ENCODE results near the gene CNTFR.

Gene CNTFR

DNA sequence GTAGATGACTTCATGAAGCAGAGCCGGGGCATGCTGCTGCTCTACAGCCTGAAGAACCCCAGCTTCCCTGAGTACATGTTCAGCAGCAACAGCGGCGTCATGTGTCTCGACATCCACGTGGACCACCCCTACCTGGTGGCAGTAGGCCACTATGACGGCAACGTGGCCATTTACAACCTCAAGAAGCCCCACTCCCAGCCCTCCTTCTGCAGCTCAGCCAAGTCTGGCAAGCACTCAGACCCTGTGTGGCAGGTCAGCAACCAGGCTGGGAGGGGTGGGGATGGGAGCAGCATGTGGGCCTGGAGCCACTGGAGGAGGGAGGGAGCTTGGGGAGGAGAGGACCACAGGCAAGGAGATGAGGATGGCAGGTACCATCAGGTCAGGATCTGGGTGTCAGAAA, 82.9 kb downstream of the CNTFR start:
- TF ChIP-seq, protein P1, sequence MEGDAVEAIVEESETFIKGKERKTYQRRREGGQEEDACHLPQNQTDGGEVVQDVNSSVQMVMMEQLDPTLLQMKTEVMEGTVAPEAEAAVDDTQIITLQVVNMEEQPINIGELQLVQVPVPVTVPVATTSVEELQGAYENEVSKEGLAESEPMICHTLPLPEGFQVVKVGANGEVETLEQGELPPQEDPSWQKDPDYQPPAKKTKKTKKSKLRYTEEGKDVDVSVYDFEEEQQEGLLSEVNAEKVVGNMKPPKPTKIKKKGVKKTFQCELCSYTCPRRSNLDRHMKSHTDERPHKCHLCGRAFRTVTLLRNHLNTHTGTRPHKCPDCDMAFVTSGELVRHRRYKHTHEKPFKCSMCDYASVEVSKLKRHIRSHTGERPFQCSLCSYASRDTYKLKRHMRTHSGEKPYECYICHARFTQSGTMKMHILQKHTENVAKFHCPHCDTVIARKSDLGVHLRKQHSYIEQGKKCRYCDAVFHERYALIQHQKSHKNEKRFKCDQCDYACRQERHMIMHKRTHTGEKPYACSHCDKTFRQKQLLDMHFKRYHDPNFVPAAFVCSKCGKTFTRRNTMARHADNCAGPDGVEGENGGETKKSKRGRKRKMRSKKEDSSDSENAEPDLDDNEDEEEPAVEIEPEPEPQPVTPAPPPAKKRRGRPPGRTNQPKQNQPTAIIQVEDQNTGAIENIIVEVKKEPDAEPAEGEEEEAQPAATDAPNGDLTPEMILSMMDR (IDR thresholded peaks at IDR 0.05; ENCODE audit: extremely low read depth, missing control alignments), result no peak
- no peak for DNase-seq (ENCODE audit: low spot score)

DNA sequence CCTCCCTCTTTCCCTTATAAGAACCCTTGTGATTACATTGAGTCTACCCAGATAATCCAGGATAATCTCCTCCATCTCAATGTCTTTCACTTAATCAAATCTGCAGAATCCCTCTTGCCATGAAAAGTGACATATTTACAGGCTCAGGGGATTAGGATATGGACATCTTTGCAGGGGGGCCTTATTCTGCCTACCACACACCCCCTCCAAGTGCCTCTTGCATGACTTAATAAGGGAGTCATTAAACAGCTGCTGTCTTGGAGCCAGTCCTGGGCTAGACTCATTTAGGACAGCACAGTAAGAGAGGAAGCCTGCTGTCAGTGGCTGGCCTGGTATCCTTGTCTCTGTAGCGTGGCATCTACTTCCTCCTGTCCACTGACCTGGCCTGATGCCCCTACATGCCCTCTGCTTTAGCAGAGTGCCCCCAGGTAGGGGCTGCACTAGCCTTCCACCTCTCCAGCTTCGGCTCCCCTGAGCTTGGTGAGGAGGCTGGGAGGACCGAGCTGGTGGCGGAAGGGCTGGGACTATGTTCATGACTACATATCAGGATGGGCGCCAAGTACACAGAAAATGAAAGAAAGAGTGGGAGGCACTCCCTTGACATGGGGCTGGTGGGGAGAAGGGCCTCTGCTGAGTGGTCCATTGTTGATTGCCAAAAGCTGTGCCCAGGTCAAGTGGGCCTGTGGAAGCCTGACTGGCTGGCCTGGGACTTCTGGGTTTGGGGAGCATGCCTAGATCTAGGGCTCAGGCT, 84.0 kb downstream of the CNTFR start:
- no peak for DNase-seq (ENCODE audit: low spot score)
- TF ChIP-seq, protein P1 (IDR thresholded peaks at IDR 0.05; ENCODE audit: extremely low read depth, missing control alignments), result no peak

DNA sequence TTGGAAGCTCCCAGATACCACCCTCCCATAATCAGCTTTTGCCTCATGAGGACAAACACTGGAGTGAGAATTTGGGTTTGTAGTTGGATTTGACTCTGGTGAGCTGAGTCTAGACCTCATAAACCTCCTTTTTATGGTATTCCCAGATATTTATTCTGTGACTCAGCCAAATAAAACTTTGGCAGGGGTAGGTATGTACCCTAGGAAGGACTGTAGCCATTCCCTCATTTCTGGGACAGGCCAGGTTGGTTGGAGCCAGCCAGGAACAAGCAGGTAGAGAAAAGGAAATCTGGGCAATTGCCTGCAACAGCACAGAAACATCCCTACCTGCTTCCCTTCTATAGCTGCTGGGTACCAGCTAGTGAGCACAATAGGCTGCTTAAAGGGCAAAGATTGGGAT, 86.1 kb downstream of the CNTFR start:
- TF ChIP-seq, protein P1 (IDR thresholded peaks at IDR 0.05; ENCODE audit: extremely low read depth, missing control alignments), result no peak

DNA sequence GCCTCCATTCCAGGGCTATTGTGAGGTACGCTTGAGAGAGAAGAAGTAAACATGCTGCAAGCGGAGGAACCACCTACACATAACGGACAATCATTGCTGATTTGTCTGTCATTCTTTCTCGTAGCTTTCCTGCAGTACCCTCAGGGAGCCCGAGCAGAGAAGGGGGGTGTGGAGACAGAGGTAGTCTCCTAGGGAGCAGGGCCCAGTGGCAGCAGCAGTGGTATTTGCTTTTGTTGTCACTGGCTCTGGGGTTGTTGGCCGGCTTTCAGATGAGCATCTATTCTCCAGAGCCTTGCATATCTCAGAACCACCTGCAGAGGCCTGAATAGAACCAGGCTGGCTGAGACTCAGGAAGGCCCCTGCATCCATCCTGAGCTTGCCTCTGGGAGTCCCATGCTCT, 86.6 kb downstream of the CNTFR start:
- DNase-seq (ENCODE audit: low spot score), result no peak
- TF ChIP-seq, protein P1 (IDR thresholded peaks at IDR 0.05; ENCODE audit: extremely low read depth, missing control alignments), result no peak

More for the DNA sequence above, 86.1 kb downstream of the CNTFR start:
- no peak for DNase-seq (ENCODE audit: low spot score)

DNA sequence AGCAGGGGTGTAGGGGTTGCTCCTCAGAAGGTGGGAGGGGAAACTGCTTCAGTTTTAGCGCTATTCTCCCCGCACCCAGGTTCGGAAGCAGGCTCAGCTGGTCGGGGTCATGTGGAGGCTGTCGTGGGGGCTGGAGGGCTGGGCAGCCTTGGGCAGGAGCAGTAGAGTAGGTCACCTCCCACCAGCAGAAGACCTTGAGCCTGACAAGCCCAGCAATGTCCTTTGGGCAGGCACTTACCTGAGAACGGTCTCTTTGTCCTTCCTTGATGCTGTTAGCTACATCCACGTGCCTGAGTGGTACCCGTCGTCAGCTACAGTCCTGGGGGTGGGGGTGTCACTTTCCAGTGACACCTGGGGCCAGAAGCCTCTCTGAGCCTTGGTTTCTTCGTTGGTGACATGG, 87.1 kb downstream of the CNTFR start:
- TF ChIP-seq, protein P1 (IDR thresholded peaks at IDR 0.05; ENCODE audit: extremely low read depth, missing control alignments), result no peak
- DNase-seq (ENCODE audit: low spot score), result no peak

DNA sequence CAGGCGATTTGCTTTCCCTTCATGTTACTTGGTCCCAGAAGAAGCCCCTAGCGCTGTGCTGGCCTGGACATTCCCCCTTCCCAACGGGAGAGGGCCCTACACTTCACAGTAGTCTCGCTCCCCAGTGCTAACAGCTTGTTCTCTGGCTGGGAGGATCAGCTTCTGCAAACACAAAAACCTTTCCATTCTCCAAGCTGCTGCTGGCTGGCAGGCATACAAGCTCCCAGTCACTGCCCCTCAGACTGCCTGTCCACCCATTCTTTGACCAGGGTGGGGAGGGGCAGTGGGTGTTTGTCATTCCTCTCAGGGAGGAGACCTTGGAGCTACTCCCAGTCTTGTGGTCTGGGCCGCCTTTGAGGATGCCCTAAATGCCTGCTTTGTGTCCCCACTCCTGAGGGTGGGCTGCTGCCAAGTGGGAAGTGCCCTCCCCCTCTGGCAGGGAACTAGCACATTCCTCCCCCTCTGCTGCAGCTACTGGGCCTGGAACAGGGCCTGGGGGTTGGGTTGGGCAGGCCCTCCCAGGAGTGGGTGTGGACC, 87.6 kb downstream of the CNTFR start:
- TF ChIP-seq, protein P1 (IDR thresholded peaks at IDR 0.05; ENCODE audit: extremely low read depth, missing control alignments), result no peak
- DNase-seq (ENCODE audit: low spot score), result no peak

Measured in GM20000 (cell line).